ENCODE data around the gene PLXNA2. TPM values are rescaled to one million over a fixed set of nuclear protein-coding genes. Genes with fewer than 3 reads are reported as not detected.

Gene PLXNA2
- total and polyA plus RNA-seq, 2 of the 13 experiments (the other 11 are each of a cell fraction or from before 2014, with no cell fraction given): 1.1 to 2.1 TPM

DNA sequence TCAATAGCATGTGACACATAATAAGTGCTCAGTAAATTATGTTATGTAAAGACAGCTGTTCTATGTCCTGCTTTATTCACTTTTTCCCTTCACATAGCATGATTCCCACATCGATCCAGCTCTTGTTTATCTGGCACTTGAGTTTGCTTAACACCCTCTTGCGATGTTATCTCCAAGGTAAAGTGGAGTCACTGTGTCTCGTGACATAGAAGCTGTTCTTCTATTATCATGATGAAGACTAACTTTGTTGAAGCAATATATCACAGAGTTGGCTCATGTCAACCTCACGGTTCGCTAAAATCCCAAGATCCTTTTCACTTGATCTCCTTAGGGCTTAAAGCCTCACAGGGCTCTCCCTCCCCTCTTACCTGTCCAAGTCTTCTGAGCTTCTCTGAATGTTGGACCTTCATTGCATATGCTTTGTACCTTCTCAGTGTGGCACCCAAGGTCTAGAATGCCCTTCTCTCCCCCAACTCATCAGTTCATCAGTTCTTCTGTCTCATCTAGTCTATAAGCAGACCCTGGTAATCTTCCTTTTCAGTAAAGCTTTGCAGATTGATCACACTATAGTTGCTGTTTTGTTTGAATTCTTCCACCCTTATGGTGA, 38.0 kb downstream of the PLXNA2 start:
- in situ Hi-C loops (cut with HindIII; ENCODE audit: extremely low pct_ligation_motif_present, low pct_unique_long_range_greater_than_20kb): no loop called here
- POLR2A ChIA-PET: no interaction called here

More for the DNA sequence above, 38.0 kb downstream of the PLXNA2 start:
- FAIRE-seq (no peak), DNase-seq (ENCODE audit: low spot score) (no peak), ATAC-seq (no peak)
- TF ChIP-seq JUN (CRISPR knock-in tag; IDR thresholded peaks at IDR 0.05) (no peak), ZXDC (CRISPR knock-in tag; IDR thresholded peaks at IDR 0.05) (no peak), FOXO1 (CRISPR knock-in tag; IDR thresholded peaks at IDR 0.05) (no peak), RXRB (CRISPR knock-in tag; IDR thresholded peaks at IDR 0.05; ENCODE audit: borderline replicate concordance) (no peak)
- Histone ChIP-seq H2AFZ (ENCODE audit: low read length) (no peak overlapping the region), H3K27me3 (ENCODE audit: control insufficient read depth in 1 of 2, insufficient read depth in 2 of 2, low read length in 2 of 2) (no peaks in the 10 kb centered on the region), H3K4me3 (replicated peaks in 1 of 3; ENCODE audit: insufficient read depth in 1 of 3, low read depth in 2 of 3, low read length in 3 of 3) (no peak overlapping the region), H3K9me3 (ENCODE audit: low read length) (no peaks in the 10 kb centered on the region), H3K79me2 (ENCODE audit: insufficient read depth, low read length) (no peaks in the 10 kb centered on the region), H3K4me1 (ENCODE audit: insufficient read depth, low read length) (peaks cover 55% of the 10 kb centered on the region), H4K20me1 (ENCODE audit: insufficient read depth, low read length) (no peaks in the 10 kb centered on the region), H3K4me2 (ENCODE audit: low read depth, low read length) (no peak overlapping the region), H3K27ac (ENCODE audit: extremely low read length, insufficient read depth, low read length) (no peak overlapping the region), H3K36me3 (replicated peaks in 1 of 2; ENCODE audit: control insufficient read depth in 1 of 2, insufficient read depth in 2 of 2, low read length in 2 of 2) (no peaks in the 10 kb centered on the region), H3K9ac (ENCODE audit: insufficient read depth, low read depth, low read length) (no peak overlapping the region)
- intact Hi-C loops (cut with micrococcal nuclease; ENCODE audit: unreplicated experiment): loop anchor here (2.0 kb wide), 1 partner anchor 31 kb away; no protein-coding TSS in a partner anchor
- no TSS peak for BruUV-seq (replicated peaks)
- 78% methylated on average over 5 of the region's 5 CpGs for WGBS (ENCODE audit: low lambda C conversion rate)
- CTCF ChIA-PET (ENCODE audit: low intra/inter-chr PET ratio, low total read pairs): no interaction called here

Measured in HepG2 (cell line).